Ascending aorta (tissue), 2 donors: ENCODE measurements around the gene TIPIN. TPM values are rescaled to one million over a fixed set of nuclear protein-coding genes. Genes with fewer than 3 reads are reported as not detected.

Experiments used
- DNase-seq, 2 donors: peaks; one replicate each; pipeline ENCODE4 v3.0.0-alpha.2; 2019; ENCODE audit warnings: low spot score in 2 of 2
- H3K27ac ChIP-seq, 2 donors: fragments of 200-600 bp; sonication (generic); one replicate each; pipeline ENCODE4 v1.5.1; 2016 to 2017; ENCODE audit warnings: mild to moderate bottlenecking in 1 of 2
- H3K27me3 ChIP-seq: fragments of 200-600 bp; sonication (generic); one replicate; pipeline ENCODE4 v1.5.1; 2017
- H3K36me3 ChIP-seq, 2 donors: fragments of 200-600 bp; sonication (generic); one replicate each; pipeline ENCODE4 v1.5.1; 2016
- H3K4me1 ChIP-seq, 2 donors: fragments of 200-600 bp; sonication (generic); one replicate each; pipeline ENCODE4 v1.5.1; 2016 to 2017; ENCODE audit warnings: mild to moderate bottlenecking in 1 of 2
- H3K4me3 ChIP-seq, 2 donors: fragments of 200-600 bp; sonication (generic); one replicate each; pipeline ENCODE4 v1.5.1; 2016 to 2017; ENCODE audit warnings: mild to moderate bottlenecking in 1 of 2
- H3K9me3 ChIP-seq, 2 donors: fragments of 200-600 bp; sonication (generic); one replicate each; pipeline ENCODE4 v1.5.1; 2016
- CTCF ChIP-seq, 3 experiments: fragments of 200-600 bp in 2 of 3; fragments of 450-650 bp in 1 of 3; sonication (generic) in 2 of 3; IDR thresholded peaks; one replicate each; pipeline ENCODE4 v1.5.1; 2016 to 2019; ENCODE audit warnings: antibody characterized with exemption in 3 of 3, mild to moderate bottlenecking in 1 of 3, moderate library complexity in 1 of 3
- intact Hi-C: fragments of 100-400 bp; cut with DNase I; formaldehyde crosslinking; loops from one replicate; pipeline ENCODE4 v1.15.1; 2023
- total RNA-seq: library from RNA; depleted of rRNA; stranded (reverse); fragments of >200 nt; gene quantifications from one replicate; pipeline ENCODE4 v1.1.0, GENCODE V29; 2016

TIPIN gene
- total RNA-seq, 1 donor from 2014 or later, result 6.1 TPM

DNA sequence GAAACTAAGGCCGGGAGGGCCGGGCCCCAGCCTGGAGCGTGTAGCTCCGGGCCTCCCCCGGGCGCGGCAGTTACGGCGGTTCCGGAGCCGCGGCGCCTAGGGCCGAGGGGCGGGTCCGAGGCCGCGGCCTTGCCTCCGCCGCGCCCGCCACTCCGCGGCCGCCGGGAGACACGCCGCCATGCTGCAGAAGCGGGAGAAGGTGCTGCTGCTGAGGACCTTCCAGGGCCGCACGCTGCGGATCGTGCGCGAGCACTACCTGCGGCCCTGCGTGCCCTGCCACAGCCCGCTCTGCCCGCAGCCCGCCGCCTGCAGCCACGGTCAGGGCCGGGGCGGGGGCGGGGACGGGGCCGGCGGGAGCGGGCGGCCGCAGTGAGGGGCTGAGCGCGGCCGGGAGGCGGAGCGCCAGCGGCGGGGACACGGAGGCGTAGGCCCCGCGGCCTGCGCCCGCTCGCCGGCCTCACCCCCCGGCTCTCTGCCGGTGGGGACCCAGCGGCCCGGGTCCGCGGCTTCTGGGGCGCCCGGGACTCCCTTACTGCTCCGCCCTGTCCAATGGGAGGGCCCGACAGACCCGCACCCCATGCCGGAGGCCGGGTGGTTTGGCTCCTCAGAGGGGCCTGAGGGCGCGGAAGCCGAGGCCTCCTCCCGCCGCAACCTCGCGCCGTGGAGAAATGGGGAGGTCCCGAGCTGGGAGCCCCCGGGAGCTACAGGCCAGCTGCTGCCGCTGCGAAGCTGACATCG is 62.9 kb downstream of the TIPIN start, which contains the start of gene DIS3L:
DIS3L (plus strand) TSS at position 150 of the 738 bp plus-strand sequence; CDS start at position 179, 29 bp downstream.
- H3K9me3 ChIP-seq, result no peaks in the 10 kb centered on the region
- intact Hi-C loops, result no loop called here
- DNase-seq, result peak in 1 of 2 donors; percentile 71
- H3K4me3 ChIP-seq, result peak within 1 kb of the TSS; percentile 93 to 95
- no peak for TF ChIP-seq CTCF (IDR thresholded peaks at IDR 0.05)
- no peaks in the 10 kb centered on the region for H3K36me3 ChIP-seq
- peak within 1 kb of the TSS; percentile 90 to 94 for H3K27ac ChIP-seq
- H3K27me3 ChIP-seq, result no peaks in the 10 kb centered on the region
- peaks cover 8 to 19% of the 10 kb centered on the region in 2 donors for H3K4me1 ChIP-seq

- intact Hi-C loops, result no loop called here
- H3K4me1 ChIP-seq, result peaks cover 8 to 19% of the 10 kb centered on the region in 2 donors
Observed at GRCh38 chr15:66292571-66293418, 63.7 kb downstream of the TIPIN start.

DNA sequence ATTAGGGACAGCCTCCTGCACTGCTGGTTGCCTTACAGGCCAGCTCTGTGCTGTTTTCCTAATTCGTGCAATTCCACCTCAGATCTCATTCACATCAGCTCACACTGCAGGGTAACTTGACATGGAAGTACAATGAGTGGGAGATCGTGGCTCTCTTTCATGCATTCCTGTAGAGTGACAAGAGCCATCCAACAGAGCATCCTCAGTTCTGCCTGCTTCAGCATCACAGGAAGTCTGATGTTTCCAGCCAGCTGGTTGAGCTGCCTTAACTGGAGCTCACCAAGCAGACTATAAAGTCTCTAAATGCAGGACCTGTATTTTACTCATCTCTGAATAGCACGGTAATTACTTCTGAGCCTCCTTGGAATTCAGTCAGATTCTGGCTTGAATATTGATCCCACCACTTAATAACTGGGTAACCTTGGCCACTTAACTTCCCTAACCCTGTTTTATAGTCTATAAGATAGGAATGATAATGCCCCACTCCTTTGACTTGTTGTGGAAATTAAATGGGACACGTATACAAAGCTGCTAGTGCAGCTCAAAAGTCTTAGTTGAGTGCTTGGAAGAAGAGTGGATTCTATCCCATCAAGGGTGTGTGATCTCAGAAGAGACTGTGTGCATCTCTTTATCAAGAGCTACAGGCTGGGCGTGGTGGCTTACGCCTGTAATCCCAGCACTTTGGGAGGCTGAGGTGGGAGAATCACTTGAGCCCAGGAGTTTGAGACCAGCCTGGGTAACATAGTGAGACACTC is 64.5 kb downstream of the TIPIN start:
- H3K4me1 ChIP-seq, result peaks cover 8 to 19% of the 10 kb centered on the region in 2 donors
- peak overlapping the region in 1 of 2 donors; percentile 95 for H3K4me3 ChIP-seq
- no peak for TF ChIP-seq CTCF (IDR thresholded peaks at IDR 0.05)
- H3K27ac ChIP-seq, result peak overlapping the region; percentile 90 to 94
- no peak for DNase-seq
- H3K36me3 ChIP-seq, result no peaks in the 10 kb centered on the region
- no peaks in the 10 kb centered on the region for H3K9me3 ChIP-seq
- intact Hi-C loops, result no loop called here
- no peaks in the 10 kb centered on the region for H3K27me3 ChIP-seq

More at GRCh38 chr15:66292571-66293418, 63.7 kb downstream of the TIPIN start:
- Histone ChIP-seq H3K27me3 (no peaks in the 10 kb centered on the region), H3K27ac (peak overlapping the region; percentile 90 to 94), H3K4me3 (peak overlapping the region; percentile 93 to 95), H3K36me3 (no peaks in the 10 kb centered on the region), H3K9me3 (no peaks in the 10 kb centered on the region)
- TF ChIP-seq CTCF (IDR thresholded peaks at IDR 0.05), result no peak
- DNase-seq, result no peak

GRCh38 chr15:66290518-66290917 is 66.0 kb downstream of the TIPIN start:
- peaks cover 8 to 19% of the 10 kb centered on the region in 2 donors for H3K4me1 ChIP-seq
- no peaks in the 10 kb centered on the region for H3K9me3 ChIP-seq
- no peak overlapping the region for H3K27ac ChIP-seq
- no peak for TF ChIP-seq CTCF (IDR thresholded peaks at IDR 0.05)
- no peaks in the 10 kb centered on the region for H3K36me3 ChIP-seq
- intact Hi-C loops, result no loop called here
- H3K4me3 ChIP-seq, result no peak overlapping the region
- no peaks in the 10 kb centered on the region for H3K27me3 ChIP-seq
- no peak for DNase-seq

DNA sequence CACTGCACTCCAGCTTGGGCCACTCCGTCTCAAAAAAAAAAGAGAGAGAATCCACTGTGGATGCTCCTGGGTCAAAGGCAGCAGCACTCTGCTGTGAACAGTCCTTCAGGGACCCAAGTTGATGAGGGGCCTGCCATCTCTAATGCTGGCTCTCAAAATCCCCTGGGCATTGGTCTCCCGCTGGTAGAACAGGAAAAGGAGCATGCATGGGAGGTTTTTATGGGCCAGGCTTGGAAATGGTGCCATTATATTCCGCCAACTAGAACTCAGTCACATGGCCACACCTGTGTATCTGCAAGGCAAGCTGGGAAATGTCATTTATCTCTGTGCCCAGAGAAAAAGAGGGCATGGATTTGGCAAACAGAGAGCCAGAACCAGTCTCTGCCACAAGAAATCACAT is 66.5 kb downstream of the TIPIN start:
- H3K27ac ChIP-seq, result no peak overlapping the region
- no peak for TF ChIP-seq CTCF (IDR thresholded peaks at IDR 0.05)
- H3K4me3 ChIP-seq, result no peak overlapping the region
- H3K36me3 ChIP-seq, result no peaks in the 10 kb centered on the region
- no peaks in the 10 kb centered on the region for H3K9me3 ChIP-seq
- intact Hi-C loops, result no loop called here
- H3K4me1 ChIP-seq, result peaks cover 8 to 15% of the 10 kb centered on the region in 2 donors
- no peaks in the 10 kb centered on the region for H3K27me3 ChIP-seq
- DNase-seq, result no peak
